SK-N-SH treated with all-trans-retinoic acid at 6 μM for 48 hours (cell line): Measurements from ENCODE around the gene MYT1.
"Not testable (repeated sequence)": the region's sequence is repeated elsewhere in the genome, so short reads cannot be mapped to it uniquely, and the experiment has no call there.

ENCODE experiments used
- ATAC-seq: fragments of 200-7000 bp; cut with Tn5 transposase; 3 replicates; pipeline ENCODE4 v1.9.1; 2020; ENCODE audit warnings: mild to moderate bottlenecking, moderate library complexity
- ARNTL ChIP-seq: fragments of 450-650 bp; formaldehyde crosslinking; IDR thresholded peaks from 2 replicates; pipeline ENCODE4 v1.5.0; 2020; ENCODE audit warnings: low read depth, mild to moderate bottlenecking, moderate library complexity, borderline replicate concordance
- BACH2 ChIP-seq: fragments of 250-450 bp; sonication (Bioruptor Pico); IDR thresholded peaks from 2 replicates; pipeline ENCODE4 v1.9.0; 2021; ENCODE audit warnings: mild to moderate bottlenecking, borderline replicate concordance
- CREB5 ChIP-seq: fragments of 250-450 bp; sonication (Bioruptor Pico); IDR thresholded peaks from 2 replicates; pipeline ENCODE4 v1.5.1; 2020; ENCODE audit warnings: low read depth, mild to moderate bottlenecking, moderate library complexity
- CSDC2 ChIP-seq: fragments of 250-450 bp; sonication (Bioruptor Pico); IDR thresholded peaks from 2 replicates; pipeline ENCODE4 v1.5.0; 2020; ENCODE audit warnings: mild to moderate bottlenecking, moderate library complexity
- CSRNP3 ChIP-seq: fragments of 250-450 bp; sonication (Bioruptor Pico); IDR thresholded peaks from 2 replicates; pipeline ENCODE4 v1.5.1; 2021; ENCODE audit warnings: mild to moderate bottlenecking, moderate library complexity
- ESRRG ChIP-seq: fragments of 250-450 bp; sonication (Bioruptor Pico); IDR thresholded peaks from 2 replicates; pipeline ENCODE4 v1.6.1; 2021; ENCODE audit warnings: mild to moderate bottlenecking
- GLIS3 ChIP-seq: fragments of 250-450 bp; sonication (Bioruptor Pico); IDR thresholded peaks from 2 replicates; pipeline ENCODE4 v1.5.0; 2020; ENCODE audit warnings: mild to moderate bottlenecking, moderate library complexity
- ISL1 ChIP-seq: fragments of 250-450 bp; sonication (Bioruptor Pico); IDR thresholded peaks from 2 replicates; pipeline ENCODE4 v2.1.2; 2022; ENCODE audit warnings: mild to moderate bottlenecking, moderate library complexity
- OSR1 ChIP-seq: fragments of 250-450 bp; sonication (Bioruptor Pico); IDR thresholded peaks from 2 replicates; pipeline ENCODE4 v1.8.0; 2022; ENCODE audit warnings: moderate library complexity, mild to moderate bottlenecking, inconsistent platforms
- PATZ1 ChIP-seq: fragments of 250-450 bp; sonication (Bioruptor Pico); IDR thresholded peaks from 2 replicates; pipeline ENCODE4 v1.8.0; 2020; ENCODE audit warnings: mild to moderate bottlenecking, moderate library complexity, borderline replicate concordance
- POU6F1 ChIP-seq: fragments of 250-450 bp; sonication (Bioruptor Pico); IDR thresholded peaks from 2 replicates; pipeline ENCODE4 v1.8.0; 2021; ENCODE audit warnings: low read depth, mild to moderate bottlenecking, moderate library complexity, borderline replicate concordance
- PPARA ChIP-seq: fragments of 250-450 bp; sonication (Bioruptor Pico); IDR thresholded peaks from 2 replicates; pipeline ENCODE4 v1.5.0; 2020; ENCODE audit warnings: mild to moderate bottlenecking, borderline replicate concordance
- RARB ChIP-seq: fragments of 250-450 bp; sonication (Bioruptor Pico); IDR thresholded peaks from 2 replicates; pipeline ENCODE4 v1.8.0; 2021; ENCODE audit warnings: mild to moderate bottlenecking, moderate library complexity
- TOX ChIP-seq: fragments of 250-450 bp; sonication (Bioruptor Pico); IDR thresholded peaks from 2 replicates; pipeline ENCODE4 v1.8.0; 2021; ENCODE audit warnings: mild to moderate bottlenecking, moderate library complexity, borderline replicate concordance
- TSHZ2 ChIP-seq: fragments of 250-450 bp; sonication (Bioruptor Pico); IDR thresholded peaks from 2 replicates; pipeline ENCODE4 v1.5.0; 2020; ENCODE audit warnings: mild to moderate bottlenecking, moderate library complexity
- ZFP3 ChIP-seq: fragments of 250-450 bp; sonication (Bioruptor Pico); IDR thresholded peaks from 2 replicates; pipeline ENCODE4 v1.5.0; 2020; ENCODE audit warnings: mild to moderate bottlenecking, moderate library complexity
- ZFP30 ChIP-seq: fragments of 450-650 bp; formaldehyde crosslinking; IDR thresholded peaks from 2 replicates; pipeline ENCODE4 v1.5.0; 2022; ENCODE audit warnings: mild to moderate bottlenecking, moderate library complexity
- ZNF70 ChIP-seq: fragments of 450-650 bp; formaldehyde crosslinking; IDR thresholded peaks from 2 replicates; pipeline ENCODE4 v1.5.0; 2020; ENCODE audit warnings: mild to moderate bottlenecking, moderate library complexity
- ZNF8 ChIP-seq: fragments of 450-650 bp; formaldehyde crosslinking; IDR thresholded peaks from 2 replicates; pipeline ENCODE4 v1.5.0; 2020; ENCODE audit warnings: mild to moderate bottlenecking, moderate library complexity

The MYT1 gene

GRCh38 chr20:64234921-64235565, 70.8 kb downstream of the MYT1 start:
- ATAC-seq, result not testable (repeated sequence)

GRCh38 chr20:64236137-64237088, 72.2 kb downstream of the MYT1 start:
- ATAC-seq, result no peak
- no peak for TF ChIP-seq CSRNP3
- TF ChIP-seq ZNF70 (CRISPR knock-in tag), result no peak
- TF ChIP-seq PPARA (CRISPR knock-in tag), result no peak
- TF ChIP-seq OSR1 (CRISPR knock-in tag), result no peak
- TF ChIP-seq ARNTL (CRISPR knock-in tag), result no peak
- TF ChIP-seq ZFP3 (CRISPR knock-in tag), result no peak
- no peak for TF ChIP-seq TSHZ2 (CRISPR knock-in tag)
- no peak for TF ChIP-seq ISL1 (CRISPR knock-in tag)
- no peak for TF ChIP-seq ESRRG (CRISPR knock-in tag)
- no peak for TF ChIP-seq PATZ1 (CRISPR knock-in tag)
- TF ChIP-seq, all 23 proteins: peak for 0

- ATAC-seq, result no peak
- no peak for TF ChIP-seq PATZ1 (CRISPR knock-in tag)
- no peak for TF ChIP-seq ZFP3 (CRISPR knock-in tag)
- TF ChIP-seq OSR1 (CRISPR knock-in tag), result no peak
- TF ChIP-seq ZFP30 (CRISPR knock-in tag), result no peak
- no peak for TF ChIP-seq CREB5 (CRISPR knock-in tag)
- TF ChIP-seq RARB (CRISPR knock-in tag), result no peak
- TF ChIP-seq CSDC2, result no peak
- TF ChIP-seq BACH2 (CRISPR knock-in tag), result no peak
- TF ChIP-seq CSRNP3, result no peak
- no peak for TF ChIP-seq GLIS3 (CRISPR knock-in tag)
- no peak for TF ChIP-seq ARNTL (CRISPR knock-in tag)
- TF ChIP-seq TOX (CRISPR knock-in tag), result no peak
- TF ChIP-seq ISL1 (CRISPR knock-in tag), result no peak
- no peak for TF ChIP-seq TSHZ2 (CRISPR knock-in tag)
- TF ChIP-seq POU6F1 (CRISPR knock-in tag), result no peak
- no peak for TF ChIP-seq ZNF8 (CRISPR knock-in tag)
- no peak for TF ChIP-seq PPARA (CRISPR knock-in tag)
These were observed 73.1 kb downstream of the MYT1 start for GRCh38 chr20:64237316-64237715.
